ENCODE results near the gene MRC1. TPM values are rescaled to one million over a fixed set of nuclear protein-coding genes. Genes with fewer than 3 reads are reported as not detected.
A peak's percentile ranks its signal among the peaks of the same experiment; 100 is the strongest.

The MRC1 gene
- total and polyA plus RNA-seq, 2 experiments from 2014 or later, result not detected

- no peak for TF ChIP-seq REST (IDR thresholded peaks at IDR 0.05; ENCODE audit: unreplicated experiment)
Observed at GRCh38 chr10:17915181-17915580, 106.0 kb downstream of the MRC1 start (continued).

- Histone ChIP-seq H2AFZ (no peak overlapping the region), H3K36me3 (ENCODE audit: insufficient read depth) (no peaks in the 10 kb centered on the region), H3K27me3 (ENCODE audit: insufficient read depth) (no peaks in the 10 kb centered on the region), H3K9me2 (ENCODE audit: insufficient read depth) (no peaks in the 10 kb centered on the region), H3K79me2 (replicated peaks; ENCODE audit: insufficient read depth) (no peaks in the 10 kb centered on the region), H3K4me3 (no peak overlapping the region), H3K27ac (ENCODE audit: low read depth) (no peak overlapping the region), H3K4me1 (ENCODE audit: insufficient read depth) (no peaks in the 10 kb centered on the region), H3K4me2 (no peak overlapping the region), H3F3A (replicated peaks; ENCODE audit: low read depth) (no peaks in the 10 kb centered on the region), H4K20me1 (replicated peaks; ENCODE audit: insufficient read depth) (no peaks in the 10 kb centered on the region)
- peak; percentile 55; the same call in 2 of the 3 replicates for ATAC-seq
- Mint-ChIP-seq H3K9me3 (no peaks in the 10 kb centered on the region; the same call in 1 of the 3 replicates), H3K4me3 (no peak overlapping the region), H3K27ac (no peak overlapping the region), H3K36me3 (ENCODE audit: low read depth) (no peaks in the 10 kb centered on the region), H3K27me3 (ENCODE audit: insufficient read depth, low read depth, poor library complexity) (no peaks in the 10 kb centered on the region), H3K4me1 (peaks cover 8% of the 10 kb centered on the region)
- TF ChIP-seq STAT1 (IDR thresholded peaks at IDR 0.05; ENCODE audit: unreplicated experiment) (no peak), NANOG (IDR thresholded peaks at IDR 0.05; ENCODE audit: borderline replicate concordance) (no peak), JUNB (IDR thresholded peaks at IDR 0.05; ENCODE audit: unreplicated experiment) (no peak), CTCF (conservative IDR thresholded peaks at IDR 0.05; ENCODE audit: low read depth in 2 of 2) (no peak), REST (IDR thresholded peaks at IDR 0.05; ENCODE audit: unreplicated experiment) (no peak), POLR2AphosphoS5 (IDR thresholded peaks at IDR 0.05; ENCODE audit: low read depth) (no peak), CREB1 (CRISPR knock-in tag; IDR thresholded peaks at IDR 0.05; ENCODE audit: low read depth) (no peak)
- peak; percentile 28 for DNase-seq (ENCODE audit: low spot score)
Observed at GRCh38 chr10:17918187-17918903, 109.2 kb downstream of the MRC1 start.

All from GM23338 (cell line).